Measurements from ENCODE around the gene RSBN1.

Gene RSBN1

DNA sequence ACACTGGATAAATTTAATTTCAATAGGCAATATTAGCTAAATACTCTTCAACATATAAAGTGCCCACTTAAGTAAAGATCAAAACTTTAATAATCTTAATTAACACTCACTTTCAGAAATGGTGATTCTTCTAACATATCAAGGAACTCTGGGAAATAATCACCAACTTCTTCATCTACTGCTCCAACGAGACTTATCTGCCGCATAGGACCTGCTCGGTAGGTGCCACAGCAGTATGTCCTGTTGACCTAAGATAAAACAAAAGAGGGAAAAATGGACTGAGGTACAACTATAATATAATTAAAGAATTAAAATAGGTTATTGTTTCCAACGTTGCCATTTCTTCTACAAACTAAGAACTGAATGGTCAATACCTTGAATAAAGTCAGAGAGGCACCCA is 34.7 kb downstream of the RSBN1 start:
- TF ChIP-seq, protein P1, sequence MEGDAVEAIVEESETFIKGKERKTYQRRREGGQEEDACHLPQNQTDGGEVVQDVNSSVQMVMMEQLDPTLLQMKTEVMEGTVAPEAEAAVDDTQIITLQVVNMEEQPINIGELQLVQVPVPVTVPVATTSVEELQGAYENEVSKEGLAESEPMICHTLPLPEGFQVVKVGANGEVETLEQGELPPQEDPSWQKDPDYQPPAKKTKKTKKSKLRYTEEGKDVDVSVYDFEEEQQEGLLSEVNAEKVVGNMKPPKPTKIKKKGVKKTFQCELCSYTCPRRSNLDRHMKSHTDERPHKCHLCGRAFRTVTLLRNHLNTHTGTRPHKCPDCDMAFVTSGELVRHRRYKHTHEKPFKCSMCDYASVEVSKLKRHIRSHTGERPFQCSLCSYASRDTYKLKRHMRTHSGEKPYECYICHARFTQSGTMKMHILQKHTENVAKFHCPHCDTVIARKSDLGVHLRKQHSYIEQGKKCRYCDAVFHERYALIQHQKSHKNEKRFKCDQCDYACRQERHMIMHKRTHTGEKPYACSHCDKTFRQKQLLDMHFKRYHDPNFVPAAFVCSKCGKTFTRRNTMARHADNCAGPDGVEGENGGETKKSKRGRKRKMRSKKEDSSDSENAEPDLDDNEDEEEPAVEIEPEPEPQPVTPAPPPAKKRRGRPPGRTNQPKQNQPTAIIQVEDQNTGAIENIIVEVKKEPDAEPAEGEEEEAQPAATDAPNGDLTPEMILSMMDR (IDR thresholded peaks at IDR 0.05) = no peak

DNA sequence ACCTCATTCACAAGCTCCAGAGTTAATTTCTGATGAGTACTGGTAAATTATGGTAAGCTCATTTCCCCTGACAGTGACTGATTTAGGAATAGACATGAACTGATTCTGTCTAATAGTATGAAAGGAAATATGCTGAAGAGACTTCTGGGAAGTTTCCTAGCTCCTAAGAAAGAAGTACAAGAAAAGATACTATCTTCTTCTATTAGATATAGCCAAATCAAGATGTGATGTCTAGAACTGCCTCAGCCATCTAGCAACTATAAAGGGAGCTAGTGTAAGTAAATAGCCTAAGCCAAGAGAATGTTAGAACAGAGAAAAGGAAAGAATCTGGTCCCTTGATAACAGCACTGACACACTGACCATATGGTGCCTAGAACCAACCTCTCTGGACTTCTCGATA is 42.2 kb downstream of the RSBN1 start:
- TF ChIP-seq, protein P1 (IDR thresholded peaks at IDR 0.05) = no peak

DNA sequence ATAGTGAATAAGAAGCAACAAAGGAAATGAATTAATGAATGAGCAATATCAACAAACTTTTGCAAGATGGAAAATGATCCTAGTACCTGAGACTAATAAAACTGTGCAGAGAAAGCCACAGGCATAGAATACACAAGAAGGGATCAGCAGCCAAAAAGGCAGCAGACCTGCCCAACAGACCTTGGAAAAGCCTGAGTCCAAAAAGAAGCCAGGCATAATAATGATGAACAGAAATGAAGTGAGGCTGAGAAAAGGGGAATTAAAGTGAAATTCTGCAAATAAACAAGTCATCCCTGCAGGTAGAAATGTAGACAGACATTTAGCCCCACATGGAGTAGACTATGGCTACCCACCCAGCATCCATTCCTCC is 42.7 kb downstream of the RSBN1 start:
- TF ChIP-seq, protein P1 (IDR thresholded peaks at IDR 0.05) = no peak

DNA sequence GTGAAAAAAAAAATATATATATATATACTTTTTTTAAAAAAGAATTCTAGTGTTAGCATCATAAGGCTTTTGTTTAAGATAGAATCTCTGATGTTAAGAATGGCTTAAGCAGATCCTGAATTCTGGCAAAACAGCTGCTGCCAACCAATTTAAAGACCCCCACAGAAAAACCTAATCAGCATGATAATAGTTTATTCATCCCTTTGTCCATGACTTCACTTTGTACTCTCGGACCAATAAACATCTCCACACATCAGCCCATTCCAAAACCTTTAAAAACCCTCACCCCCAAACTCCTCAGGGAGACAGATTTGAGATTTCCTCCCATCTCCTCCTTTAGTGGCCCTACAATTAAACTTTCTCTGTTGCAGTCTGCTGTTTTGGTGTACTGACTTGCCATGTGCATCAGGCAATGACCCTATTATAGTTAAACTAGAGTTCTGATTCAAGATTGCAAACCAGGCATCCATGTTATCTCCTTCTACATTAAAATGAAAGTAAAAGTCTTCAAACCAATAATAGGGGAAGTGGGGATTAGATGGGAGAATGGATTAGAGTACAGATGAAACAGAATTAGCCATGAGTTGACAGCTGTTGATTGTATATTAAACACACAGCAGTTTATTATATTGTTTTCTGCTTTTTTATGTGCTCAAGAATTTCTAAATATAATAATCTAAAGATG is 43.2 kb downstream of the RSBN1 start:
- TF ChIP-seq, protein P1 (IDR thresholded peaks at IDR 0.05) = no peak

DNA sequence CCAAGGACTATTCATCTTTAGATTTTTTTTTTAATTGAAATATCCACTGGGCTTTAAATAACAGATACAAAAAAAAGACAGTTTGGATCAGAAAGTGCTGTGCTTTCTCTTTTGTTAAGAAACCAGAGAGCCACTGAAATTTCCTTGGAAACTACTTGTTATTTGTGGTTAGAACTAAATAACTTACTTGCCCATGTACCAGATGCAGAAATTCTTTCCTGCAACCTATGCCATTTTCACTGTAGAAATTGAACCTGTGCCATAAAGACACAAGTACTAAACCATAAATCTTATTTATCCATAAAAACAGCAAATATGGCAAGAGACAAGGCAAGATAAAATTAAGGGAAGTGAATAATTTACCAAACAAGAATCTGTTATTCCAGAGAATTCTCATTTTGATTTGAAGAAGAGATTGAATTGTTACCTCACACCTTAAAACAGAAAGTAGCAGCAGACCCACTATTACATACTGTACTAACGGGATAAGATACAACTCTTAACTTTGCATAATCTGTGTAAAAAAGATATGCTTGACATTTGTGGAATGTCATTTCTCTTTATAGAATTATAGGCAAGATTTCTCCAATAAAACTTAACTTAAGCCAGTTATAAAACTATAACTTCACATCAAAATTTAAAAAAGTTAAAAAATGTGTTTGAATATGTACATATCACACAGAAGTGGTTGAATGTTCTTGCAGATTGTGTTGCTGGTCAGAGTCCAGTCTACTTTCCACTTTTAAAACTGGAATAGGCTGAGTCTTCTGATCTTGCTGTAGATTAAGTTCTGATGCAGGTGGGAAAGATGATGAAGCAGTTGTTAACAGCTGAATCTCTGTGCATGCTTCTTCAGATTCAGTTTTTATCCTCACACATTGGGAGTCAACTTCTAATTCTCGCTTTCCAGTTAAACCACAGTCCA is 46.7 kb downstream of the RSBN1 start:
- TF ChIP-seq, protein P1 (IDR thresholded peaks at IDR 0.05) = no peak

DNA sequence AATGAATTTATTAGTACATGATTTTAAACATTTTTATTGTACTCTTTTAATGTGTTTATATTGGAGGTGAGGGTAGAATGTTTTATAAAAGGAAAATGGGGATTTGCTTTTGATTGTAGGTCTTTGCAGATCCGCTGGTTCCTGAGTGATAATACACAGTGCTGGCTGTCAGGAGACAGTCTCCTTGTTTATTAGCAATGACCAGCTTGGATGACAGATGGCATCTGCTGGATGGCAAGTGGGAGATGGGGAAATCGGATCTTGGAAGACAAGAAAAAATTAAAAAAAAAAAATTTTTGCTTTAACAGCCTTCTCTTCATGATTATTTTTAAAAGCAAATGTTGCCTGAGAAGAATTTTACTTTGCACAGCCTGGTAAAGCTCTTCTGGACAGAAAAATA is 48.6 kb downstream of the RSBN1 start:
- TF ChIP-seq, protein P1 (IDR thresholded peaks at IDR 0.05) = no peak

DNA sequence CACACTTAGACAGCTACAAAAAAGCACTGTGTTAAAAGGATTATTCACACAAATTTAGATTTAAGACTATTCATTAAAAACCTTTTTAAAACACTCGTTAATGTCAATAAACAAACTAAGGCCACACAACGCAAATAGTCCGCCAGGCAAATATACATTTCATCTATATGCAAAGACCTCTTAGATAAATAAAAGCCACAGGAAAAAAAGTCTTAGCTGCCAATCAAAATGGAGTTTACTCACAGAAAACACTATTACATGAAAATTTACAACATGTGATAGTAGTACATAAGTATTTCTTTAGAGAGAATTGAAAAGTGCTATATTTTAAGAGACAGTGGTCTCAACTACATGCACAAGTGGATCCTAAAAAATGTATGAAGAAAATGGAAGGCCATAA is 50.3 kb downstream of the RSBN1 start:
- TF ChIP-seq, protein P1 (IDR thresholded peaks at IDR 0.05) = no peak

Measured in LNCAP (cell line).